Measurements from ENCODE around the gene TYRO3.
"Not testable (repeated sequence)": the region's sequence is repeated elsewhere in the genome, so short reads cannot be mapped to it uniquely, and the experiment has no call there.

Gene TYRO3

DNA sequence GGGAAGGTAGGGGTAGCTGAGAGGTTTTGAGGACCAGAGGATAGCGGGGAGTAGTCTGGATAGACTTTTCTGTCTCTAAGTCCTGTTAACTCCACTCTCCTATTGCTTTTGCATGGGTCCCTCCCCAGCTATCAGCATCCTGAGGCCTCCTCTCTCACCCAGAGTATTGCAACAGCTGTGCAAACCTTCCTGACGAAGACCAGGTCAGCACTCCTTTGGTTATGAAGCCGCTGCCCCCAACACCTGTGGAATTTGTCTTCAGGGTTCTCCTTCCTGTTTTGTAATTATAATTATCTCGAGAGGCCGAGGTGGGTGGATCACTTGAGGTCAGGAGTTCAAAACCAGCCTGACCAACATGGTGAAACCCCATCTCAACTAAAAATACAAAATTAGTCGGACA lies 24.8 kb downstream of the TYRO3 start:
- no peaks in the 10 kb centered on the region for H3K4me1 ChIP-seq (ENCODE audit: control insufficient read depth, insufficient read depth, low read length)
- no peak overlapping the region for H3K27ac ChIP-seq (ENCODE audit: low read depth, low read length)
- no peaks in the 10 kb centered on the region for H3K36me3 ChIP-seq (ENCODE audit: control insufficient read depth, insufficient read depth, low read length)
- H3K27me3 ChIP-seq (ENCODE audit: control insufficient read depth, insufficient read depth, low read length), result no peaks in the 10 kb centered on the region
- H3K9ac ChIP-seq (ENCODE audit: low read length), result no peak overlapping the region
- no peak overlapping the region for H3K4me3 ChIP-seq (ENCODE audit: low read length)

DNA sequence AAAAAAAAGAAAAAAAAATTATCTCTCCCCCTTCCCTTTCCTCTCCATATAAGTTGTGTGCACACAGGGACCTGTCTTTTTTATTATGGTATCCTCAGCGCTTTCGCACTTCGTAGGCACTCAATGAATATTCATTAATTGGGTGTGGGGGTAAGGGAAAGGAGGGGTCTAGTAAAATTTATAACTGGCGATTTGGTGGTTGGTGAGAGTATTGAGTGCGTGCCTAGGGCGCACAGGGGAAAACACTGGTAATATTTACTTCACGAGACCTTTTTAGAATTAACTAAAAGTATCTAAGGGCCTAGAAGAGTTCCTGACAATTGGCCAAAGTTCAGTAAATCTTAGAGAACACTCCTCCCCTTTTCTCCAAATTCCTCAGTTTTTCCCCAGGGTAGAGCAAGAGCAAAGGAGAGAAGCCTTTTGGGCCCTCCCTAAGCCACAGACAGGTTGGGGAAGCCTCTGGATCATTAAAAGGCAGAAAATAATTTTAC lies 25.7 kb downstream of the TYRO3 start:
- H3K9ac ChIP-seq (ENCODE audit: low read length), result no peak overlapping the region
- peak overlapping the region; percentile 71 for H3K27ac ChIP-seq (ENCODE audit: low read depth, low read length)
- no peaks in the 10 kb centered on the region for H3K36me3 ChIP-seq (ENCODE audit: control insufficient read depth, insufficient read depth, low read length)
- no peaks in the 10 kb centered on the region for H3K4me1 ChIP-seq (ENCODE audit: control insufficient read depth, insufficient read depth, low read length)
- H3K4me3 ChIP-seq (ENCODE audit: low read length), result peak overlapping the region; percentile 46
- H3K27me3 ChIP-seq (ENCODE audit: control insufficient read depth, insufficient read depth, low read length), result no peaks in the 10 kb centered on the region

DNA sequence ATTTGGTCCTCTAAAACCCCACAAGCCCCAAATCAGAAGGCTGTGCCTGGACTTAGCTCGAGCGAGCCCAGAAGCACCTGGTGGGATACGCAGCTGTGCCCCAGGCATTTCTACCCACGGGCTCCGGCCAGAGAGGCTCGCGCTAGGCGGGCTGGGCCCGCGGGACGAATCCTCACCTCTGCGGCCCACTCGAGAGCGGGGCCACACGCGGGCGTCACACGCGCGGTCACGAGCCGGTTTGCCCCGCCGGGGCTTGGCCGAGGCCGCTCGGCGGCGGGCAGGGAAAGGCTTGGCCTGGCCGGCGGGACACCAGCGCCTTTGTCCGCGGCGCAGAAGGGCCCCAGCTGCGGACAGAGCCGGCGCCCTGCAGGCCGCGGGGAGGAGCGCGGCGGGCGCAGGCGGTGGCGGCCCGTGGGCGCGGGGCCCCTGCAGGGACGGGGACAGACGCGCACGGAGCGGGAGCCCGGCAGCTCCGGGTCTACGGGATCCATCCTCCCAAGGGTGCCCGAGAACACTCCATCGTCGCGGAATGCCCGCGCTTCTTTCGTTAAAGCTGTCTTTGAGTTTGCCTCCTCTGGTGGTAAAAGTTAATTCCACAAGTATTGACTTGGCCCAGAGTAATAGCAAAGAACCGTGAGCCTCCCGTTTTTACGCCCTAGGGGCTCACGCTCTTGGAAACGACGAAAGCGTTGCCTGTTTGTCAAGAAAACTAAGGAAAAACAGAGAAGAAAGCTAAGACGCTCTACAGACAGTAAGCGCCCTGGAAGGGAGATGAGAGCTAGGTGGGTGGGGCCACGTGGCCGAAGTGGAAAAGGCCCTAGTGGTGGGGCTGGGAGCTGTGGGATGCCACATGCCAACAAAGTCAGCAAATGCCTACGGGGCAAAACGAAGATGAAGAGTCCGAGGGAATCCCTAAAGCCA lies 26.4 kb downstream of the TYRO3 start:
- no peaks in the 10 kb centered on the region for H3K27me3 ChIP-seq (ENCODE audit: control insufficient read depth, insufficient read depth, low read length)
- peak overlapping the region; percentile 71 for H3K27ac ChIP-seq (ENCODE audit: low read depth, low read length)
- H3K9ac ChIP-seq (ENCODE audit: low read length), result no peak overlapping the region
- no peaks in the 10 kb centered on the region for H3K4me1 ChIP-seq (ENCODE audit: control insufficient read depth, insufficient read depth, low read length)
- H3K4me3 ChIP-seq (ENCODE audit: low read length), result peak overlapping the region; percentile 46
- no peaks in the 10 kb centered on the region for H3K36me3 ChIP-seq (ENCODE audit: control insufficient read depth, insufficient read depth, low read length)

GRCh38 chr15:41586531-41587282 lies 27.7 kb downstream of the TYRO3 start:
- not testable (repeated sequence) for H3K9ac ChIP-seq (ENCODE audit: low read length); H3K36me3 ChIP-seq (ENCODE audit: control insufficient read depth, insufficient read depth, low read length); H3K4me1 ChIP-seq (ENCODE audit: control insufficient read depth, insufficient read depth, low read length); H3K27me3 ChIP-seq (ENCODE audit: control insufficient read depth, insufficient read depth, low read length); H3K27ac ChIP-seq (ENCODE audit: low read depth, low read length); H3K4me3 ChIP-seq (ENCODE audit: low read length)

GRCh38 chr15:41589018-41589417 lies 30.0 kb downstream of the TYRO3 start:
- H3K27me3 ChIP-seq (ENCODE audit: control insufficient read depth, insufficient read depth, low read length); H3K36me3 ChIP-seq (ENCODE audit: control insufficient read depth, insufficient read depth, low read length); H3K27ac ChIP-seq (ENCODE audit: low read depth, low read length); H3K9ac ChIP-seq (ENCODE audit: low read length); H3K4me1 ChIP-seq (ENCODE audit: control insufficient read depth, insufficient read depth, low read length); H3K4me3 ChIP-seq (ENCODE audit: low read length): not testable (repeated sequence)

DNA sequence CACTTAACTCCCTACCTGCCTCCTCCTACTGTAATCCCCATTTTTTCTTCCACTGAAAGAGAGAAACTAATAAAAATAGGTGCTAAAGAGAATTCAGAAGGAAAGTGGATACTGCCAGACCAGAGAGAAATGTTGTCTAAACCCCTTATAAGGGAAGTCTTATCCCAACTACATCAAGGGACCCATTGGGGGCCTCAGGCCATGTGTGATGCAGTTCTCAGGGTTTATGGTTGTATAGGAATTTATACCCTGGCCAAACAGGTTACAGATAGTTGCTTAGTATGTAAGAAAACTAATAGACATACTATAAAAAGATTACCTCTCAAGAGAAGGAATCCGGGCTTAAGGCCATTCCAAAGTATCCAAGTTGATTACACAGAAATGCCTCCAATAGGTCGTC lies 30.6 kb downstream of the TYRO3 start:
- H3K4me3 ChIP-seq (ENCODE audit: low read length), result not testable (repeated sequence)

GRCh38 chr15:41591217-41591616 lies 32.2 kb downstream of the TYRO3 start:
- H3K4me3 ChIP-seq (ENCODE audit: low read length); H3K9ac ChIP-seq (ENCODE audit: low read length); H3K27ac ChIP-seq (ENCODE audit: low read depth, low read length); H3K4me1 ChIP-seq (ENCODE audit: control insufficient read depth, insufficient read depth, low read length); H3K36me3 ChIP-seq (ENCODE audit: control insufficient read depth, insufficient read depth, low read length); H3K27me3 ChIP-seq (ENCODE audit: control insufficient read depth, insufficient read depth, low read length): not testable (repeated sequence)

More for the DNA sequence above, 30.6 kb downstream of the TYRO3 start:
- H3K4me1 ChIP-seq (ENCODE audit: control insufficient read depth, insufficient read depth, low read length); H3K27me3 ChIP-seq (ENCODE audit: control insufficient read depth, insufficient read depth, low read length); H3K9ac ChIP-seq (ENCODE audit: low read length); H3K36me3 ChIP-seq (ENCODE audit: control insufficient read depth, insufficient read depth, low read length); H3K27ac ChIP-seq (ENCODE audit: low read depth, low read length): not testable (repeated sequence)

DNA sequence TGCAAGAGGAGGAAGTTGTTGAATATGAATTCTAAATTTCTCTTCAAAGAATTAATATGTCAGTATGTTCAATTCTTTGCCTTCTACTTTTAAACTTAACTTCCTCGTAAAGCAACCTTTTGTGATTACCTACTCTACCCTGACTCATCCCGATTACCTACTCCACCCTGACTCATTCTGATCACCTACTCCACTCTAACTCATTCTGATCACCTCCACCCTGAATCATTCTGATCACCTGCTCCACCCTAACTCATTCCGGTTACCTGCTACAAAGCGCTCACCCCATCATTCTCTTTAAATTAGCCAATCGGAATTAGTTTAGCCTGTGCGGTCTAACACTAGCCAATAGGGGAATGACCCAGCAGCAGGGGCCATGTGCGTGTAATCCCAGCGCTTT lies 33.7 kb downstream of the TYRO3 start:
- not testable (repeated sequence) for H3K4me3 ChIP-seq (ENCODE audit: low read length); H3K9ac ChIP-seq (ENCODE audit: low read length); H3K36me3 ChIP-seq (ENCODE audit: control insufficient read depth, insufficient read depth, low read length); H3K4me1 ChIP-seq (ENCODE audit: control insufficient read depth, insufficient read depth, low read length); H3K27me3 ChIP-seq (ENCODE audit: control insufficient read depth, insufficient read depth, low read length); H3K27ac ChIP-seq (ENCODE audit: low read depth, low read length)

GRCh38 chr15:41594801-41595746 lies 36.1 kb downstream of the TYRO3 start:
- Histone ChIP-seq H3K27ac (ENCODE audit: low read depth, low read length) (no peak overlapping the region), H3K4me3 (ENCODE audit: low read length) (no peak overlapping the region), H3K4me1 (ENCODE audit: control insufficient read depth, insufficient read depth, low read length) (no peaks in the 10 kb centered on the region), H3K9ac (ENCODE audit: low read length) (no peak overlapping the region), H3K27me3 (ENCODE audit: control insufficient read depth, insufficient read depth, low read length) (no peaks in the 10 kb centered on the region), H3K36me3 (ENCODE audit: control insufficient read depth, insufficient read depth, low read length) (no peaks in the 10 kb centered on the region)

GRCh38 chr15:41596972-41597371 lies 38.0 kb downstream of the TYRO3 start:
- Histone ChIP-seq H3K36me3 (ENCODE audit: control insufficient read depth, insufficient read depth, low read length) (no peaks in the 10 kb centered on the region), H3K27ac (ENCODE audit: low read depth, low read length) (no peak overlapping the region), H3K9ac (ENCODE audit: low read length) (no peak overlapping the region), H3K27me3 (ENCODE audit: control insufficient read depth, insufficient read depth, low read length) (no peaks in the 10 kb centered on the region), H3K4me3 (ENCODE audit: low read length) (no peak overlapping the region), H3K4me1 (ENCODE audit: control insufficient read depth, insufficient read depth, low read length) (no peaks in the 10 kb centered on the region)

GRCh38 chr15:41597787-41598186 lies 38.8 kb downstream of the TYRO3 start:
- Histone ChIP-seq H3K9ac (ENCODE audit: low read length) (no peak overlapping the region), H3K27ac (ENCODE audit: low read depth, low read length) (no peak overlapping the region), H3K27me3 (ENCODE audit: control insufficient read depth, insufficient read depth, low read length) (no peaks in the 10 kb centered on the region), H3K36me3 (ENCODE audit: control insufficient read depth, insufficient read depth, low read length) (no peaks in the 10 kb centered on the region), H3K4me3 (ENCODE audit: low read length) (no peak overlapping the region), H3K4me1 (ENCODE audit: control insufficient read depth, insufficient read depth, low read length) (no peaks in the 10 kb centered on the region)

DNA sequence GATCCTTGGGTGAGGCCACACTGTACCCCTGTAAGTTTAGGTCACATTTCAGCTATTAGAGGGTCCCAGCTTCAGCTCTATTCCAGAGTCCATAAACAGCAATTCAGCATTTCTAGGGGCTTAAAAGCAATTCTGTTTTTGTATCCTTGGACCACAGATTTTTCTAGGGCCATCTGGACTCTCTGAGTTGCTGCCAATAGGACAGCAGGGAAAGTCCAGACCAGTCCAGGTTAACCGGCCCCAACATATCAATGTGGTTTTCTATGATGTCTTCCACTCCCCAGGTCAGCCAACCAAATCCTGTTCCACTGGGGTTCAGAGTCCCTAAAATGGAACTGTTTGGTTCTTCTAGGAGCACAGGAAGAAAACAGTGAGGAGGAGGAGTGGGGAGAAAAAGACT lies 40.0 kb downstream of the TYRO3 start:
- Histone ChIP-seq H3K27me3 (ENCODE audit: control insufficient read depth, insufficient read depth, low read length) (no peaks in the 10 kb centered on the region), H3K4me3 (ENCODE audit: low read length) (no peak overlapping the region), H3K36me3 (ENCODE audit: control insufficient read depth, insufficient read depth, low read length) (no peaks in the 10 kb centered on the region)

More for the DNA sequence above, 40.0 kb downstream of the TYRO3 start:
- Histone ChIP-seq H3K9ac (ENCODE audit: low read length) (no peak overlapping the region), H3K4me1 (ENCODE audit: control insufficient read depth, insufficient read depth, low read length) (no peaks in the 10 kb centered on the region), H3K27ac (ENCODE audit: low read depth, low read length) (no peak overlapping the region)

Measured in rectal smooth muscle tissue (tissue), 1 donor.